HG02623 (cell line): ENCODE results near the gene ATG4B.

ENCODE experiments used
- ATAC-seq: cut with Tn5 transposase; IDR thresholded peaks from one replicate; pipeline ENCODE4 v1.9.1; 2021; ENCODE audit warnings: moderate library complexity; ENCODE audit not compliant: unreplicated experiment

Gene ATG4B

GRCh38 chr2:241680827-241681599 lies 43.5 kb downstream of the ATG4B start:
- no peak for ATAC-seq

- ATAC-seq = peak; percentile 7
Measured at GRCh38 chr2:241686324-241686649, 48.8 kb downstream of the ATG4B start.

GRCh38 chr2:241686650-241687425 lies 49.3 kb downstream of the ATG4B start, which contains the start of gene DTYMK:
DTYMK (minus strand) TSS chr2:241686815; CDS start chr2:241686783, 32 bp downstream.
- peak; percentile 89 for ATAC-seq

- no peak for ATAC-seq
Measured at GRCh38 chr2:241689306-241689705, 51.8 kb downstream of the ATG4B start.

GRCh38 chr2:241690202-241690717 lies 52.8 kb downstream of the ATG4B start:
- ATAC-seq = no peak

GRCh38 chr2:241692448-241692847 lies 55.0 kb downstream of the ATG4B start:
- ATAC-seq = no peak

GRCh38 chr2:241695651-241696050 lies 58.2 kb downstream of the ATG4B start:
- no peak for ATAC-seq

GRCh38 chr2:241701149-241701398 lies 63.6 kb downstream of the ATG4B start:
- ATAC-seq = no peak

- ATAC-seq = peak; percentile 57
Measured at GRCh38 chr2:241701399-241702154, 64.1 kb downstream of the ATG4B start, which contains the start of gene ING5. ING5 (plus strand) TSS chr2:241702039; CDS start chr2:241702066, 27 bp downstream.

- ATAC-seq = peak; percentile 56
Measured at GRCh38 chr2:241702155-241703031, 64.9 kb downstream of the ATG4B start.

- ATAC-seq = no peak
Measured at GRCh38 chr2:241703032-241703604, 65.6 kb downstream of the ATG4B start.

GRCh38 chr2:241706537-241706936 lies 69.0 kb downstream of the ATG4B start:
- no peak for ATAC-seq

- no peak for ATAC-seq
Measured at GRCh38 chr2:241708879-241709278, 71.4 kb downstream of the ATG4B start.

- no peak for ATAC-seq
Measured at GRCh38 chr2:241719093-241719492, 81.6 kb downstream of the ATG4B start.

GRCh38 chr2:241720099-241720498 lies 82.6 kb downstream of the ATG4B start:
- ATAC-seq = no peak

- ATAC-seq = no peak
Measured at GRCh38 chr2:241720560-241720959, 83.1 kb downstream of the ATG4B start.

- ATAC-seq = no peak
Measured at GRCh38 chr2:241721852-241722251, 84.4 kb downstream of the ATG4B start.

GRCh38 chr2:241722896-241723454 lies 85.5 kb downstream of the ATG4B start:
- ATAC-seq = no peak
